Ramos (cell line): ENCODE data around the gene COA8.
"Not testable (repeated sequence)": the region's sequence is repeated elsewhere in the genome, so short reads cannot be mapped to it uniquely, and the experiment has no call there.

Experiments used
- in situ Hi-C: fragments of 300-500 bp; cut with MboI; formaldehyde crosslinking; loops from one replicate; pipeline ENCODE4 v1.14.3; 2022; ENCODE audit warnings: low sequenced_read_pairs; ENCODE audit not compliant: unreplicated experiment

COA8 gene

DNA sequence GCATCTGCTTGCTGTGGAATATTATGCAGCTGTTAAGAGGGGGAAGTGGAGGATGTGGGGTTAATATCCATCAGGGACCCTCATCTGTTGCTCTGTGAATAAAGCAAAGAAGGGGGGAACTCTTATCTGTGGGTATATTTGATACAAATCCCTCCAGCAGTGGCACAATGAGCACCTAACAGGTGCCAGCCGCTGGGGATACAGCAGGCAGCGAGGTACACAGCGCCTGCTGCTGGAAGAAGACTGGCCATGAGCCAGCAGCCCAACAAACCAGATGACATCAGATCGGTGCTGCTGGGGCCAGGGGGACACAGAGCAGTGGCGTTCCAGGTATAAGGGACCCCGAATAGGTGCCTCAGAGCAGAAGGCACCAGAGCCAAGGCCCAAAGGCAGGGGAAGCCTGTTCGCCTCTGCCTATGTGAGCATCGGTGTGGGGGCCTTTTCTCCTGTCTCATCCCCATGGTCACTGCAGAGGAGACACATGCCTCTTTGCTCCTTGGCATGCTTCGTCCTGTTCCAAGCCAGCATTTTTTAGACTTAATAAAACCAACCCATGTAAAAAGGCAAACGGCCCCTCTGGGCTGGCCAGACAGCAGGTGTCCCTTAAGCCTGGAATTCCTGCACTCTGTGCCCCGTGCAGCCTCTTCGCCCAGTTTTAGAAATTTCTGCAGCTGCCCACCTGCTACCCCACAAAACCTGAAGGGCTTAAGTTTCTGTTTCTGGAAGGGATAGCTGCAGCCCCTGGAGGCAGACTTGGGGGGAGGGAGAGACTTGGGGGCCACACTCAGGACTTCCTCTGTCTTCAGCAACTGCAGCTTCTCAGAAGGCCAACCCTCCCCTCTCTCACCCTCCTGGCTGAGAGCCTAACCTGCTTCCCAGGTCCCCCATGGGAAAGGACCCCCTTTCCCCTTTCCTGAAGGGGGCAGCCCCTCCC lies 38.5 kb upstream of the COA8 start:
- in situ Hi-C loops: no loop called here

DNA sequence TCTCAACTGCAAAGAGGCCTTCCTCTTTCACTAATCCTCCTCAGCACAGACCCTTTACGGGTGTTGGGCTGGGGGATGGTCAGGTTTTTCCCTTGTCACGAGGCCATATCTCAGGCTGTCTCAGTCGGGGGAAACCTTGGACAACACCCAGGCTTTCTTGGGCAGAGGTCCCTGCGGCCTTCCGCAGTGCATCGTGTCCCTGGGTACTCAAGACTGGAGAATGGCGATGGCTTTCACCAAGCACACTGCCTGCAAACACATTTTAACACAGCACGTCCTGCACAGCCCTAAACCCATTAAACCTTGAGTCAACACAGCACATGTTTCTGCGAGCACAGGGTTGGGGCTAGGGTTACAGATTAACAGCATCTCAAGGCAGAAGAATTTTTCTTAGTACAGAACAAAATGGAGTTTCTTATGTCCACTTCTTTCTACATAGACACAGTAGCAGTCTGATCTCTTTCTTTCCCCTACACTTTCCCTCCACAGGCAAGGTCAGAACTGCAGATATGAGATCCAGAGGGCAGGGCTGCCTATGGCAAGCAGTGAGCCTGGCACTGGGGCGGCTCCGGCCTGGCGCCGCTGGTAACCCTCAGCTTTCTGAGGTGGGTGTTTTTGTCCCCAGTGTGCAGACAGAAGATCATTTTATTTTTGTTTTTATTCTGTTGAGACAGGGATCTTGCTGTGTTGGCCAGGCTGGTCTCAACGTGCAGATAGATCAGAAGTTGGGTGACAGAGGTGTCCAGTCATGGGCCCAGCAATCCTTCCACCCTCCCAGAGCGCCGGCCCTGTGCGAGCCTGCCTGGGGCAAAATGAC lies 37.1 kb upstream of the COA8 start:
- in situ Hi-C loops: not testable (repeated sequence)

DNA sequence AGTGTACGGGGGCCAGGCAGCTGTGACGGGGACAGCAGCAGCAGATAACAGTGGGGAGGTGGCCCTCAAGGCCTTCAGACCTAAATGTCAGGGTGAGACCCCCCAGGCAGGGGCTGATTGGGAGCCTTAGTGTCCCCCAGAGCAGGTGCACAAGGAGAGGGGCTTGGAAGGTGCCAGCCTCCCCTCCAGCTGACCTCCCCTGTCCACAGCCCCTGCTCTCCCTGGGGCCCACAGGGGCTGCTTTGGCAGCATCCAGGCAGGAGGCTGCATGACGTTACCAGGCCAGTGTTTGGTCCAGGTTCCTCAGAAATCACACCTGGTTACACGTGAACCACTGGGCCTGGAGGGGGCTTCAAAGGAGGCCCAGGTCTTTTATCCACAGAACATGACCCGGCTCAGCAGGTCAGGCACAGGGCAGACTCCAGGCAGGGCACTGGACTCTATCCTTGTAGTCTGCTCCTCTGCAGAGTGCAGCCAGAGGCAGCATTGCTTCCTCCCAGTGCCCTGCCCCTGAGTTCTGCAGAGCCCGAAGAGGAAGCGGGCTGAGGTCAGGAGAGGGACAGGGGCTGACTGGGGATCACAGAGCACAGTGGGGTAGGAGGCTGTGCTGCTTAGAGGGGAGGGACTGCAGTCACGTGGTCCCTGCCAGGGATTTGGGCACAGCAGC lies 36.4 kb upstream of the COA8 start:
- in situ Hi-C loops: no loop called here

DNA sequence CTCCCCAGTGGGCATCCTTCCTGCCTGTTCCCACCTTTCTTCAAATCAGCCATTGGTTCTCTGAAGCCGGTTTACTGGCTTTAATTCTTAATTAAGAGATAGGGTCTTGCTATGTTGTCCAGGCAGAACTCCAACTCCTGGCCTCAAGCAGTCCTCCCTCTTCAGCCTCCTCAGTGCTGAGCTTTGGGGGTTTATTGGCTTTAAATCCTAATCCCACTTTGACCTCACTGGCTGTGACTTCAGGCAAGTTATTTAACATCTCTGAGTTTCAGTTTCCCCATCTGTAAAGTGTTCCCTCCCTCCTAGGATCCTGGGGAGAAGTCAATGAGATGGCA lies 35.9 kb upstream of the COA8 start:
- in situ Hi-C loops: no loop called here

DNA sequence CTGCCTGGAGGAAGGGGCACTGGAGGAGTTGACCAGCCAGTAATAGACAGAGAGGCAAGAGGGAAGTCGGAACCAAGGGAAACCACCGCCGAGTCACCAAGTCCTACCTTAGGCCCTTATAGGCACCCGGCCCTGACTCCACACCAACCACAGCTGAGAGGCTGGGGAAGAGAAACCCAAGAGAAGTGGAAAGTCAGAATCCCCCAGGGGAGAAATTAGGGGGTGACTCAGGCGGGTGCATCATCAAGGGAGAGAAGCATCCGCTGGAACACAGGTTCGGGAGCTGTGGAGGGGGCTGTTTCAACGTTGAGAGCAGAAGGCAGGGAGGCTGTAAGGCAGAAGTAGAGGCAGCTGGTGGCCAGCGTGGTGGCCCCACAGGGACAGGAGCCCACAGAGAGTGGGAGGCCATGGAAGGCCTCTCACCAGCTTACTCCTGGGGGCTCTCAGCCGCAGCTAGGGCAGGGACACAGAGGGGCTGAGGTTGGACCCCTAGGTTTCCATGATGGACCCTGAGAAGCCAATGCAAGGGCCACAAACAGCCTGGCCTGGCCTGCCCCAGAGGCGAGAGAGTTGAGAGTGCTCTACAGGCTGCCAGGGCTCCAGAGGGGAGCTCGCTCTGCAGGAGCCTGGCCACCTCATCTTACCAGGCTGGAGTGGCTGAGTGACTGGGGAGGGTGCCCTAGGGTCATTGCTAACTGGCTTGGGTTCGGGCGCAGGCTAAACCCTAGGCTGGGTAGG lies 35.2 kb upstream of the COA8 start:
- in situ Hi-C loops: no loop called here

DNA sequence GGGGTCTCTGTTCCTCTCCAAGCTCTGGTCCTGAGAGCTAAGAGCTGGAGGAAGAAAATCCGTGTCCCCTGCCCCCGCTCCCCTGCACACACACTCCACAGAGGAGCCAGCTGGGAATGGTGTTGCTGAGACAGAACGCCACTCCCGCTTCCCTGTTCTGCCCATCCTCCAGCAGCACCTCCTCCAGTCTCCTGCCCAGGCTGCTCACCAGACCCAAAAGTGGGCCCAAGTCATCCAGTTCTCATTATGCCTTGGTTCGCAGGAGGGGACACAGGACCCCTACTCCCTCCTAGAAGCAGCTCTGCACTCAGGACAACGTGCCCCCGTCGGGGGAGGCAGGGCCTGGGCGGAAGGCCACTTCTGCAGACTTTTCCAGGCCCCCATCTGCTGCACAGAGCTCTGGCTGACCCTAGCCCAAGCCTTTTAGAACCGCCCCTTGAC lies 34.6 kb upstream of the COA8 start:
- in situ Hi-C loops: no loop called here

DNA sequence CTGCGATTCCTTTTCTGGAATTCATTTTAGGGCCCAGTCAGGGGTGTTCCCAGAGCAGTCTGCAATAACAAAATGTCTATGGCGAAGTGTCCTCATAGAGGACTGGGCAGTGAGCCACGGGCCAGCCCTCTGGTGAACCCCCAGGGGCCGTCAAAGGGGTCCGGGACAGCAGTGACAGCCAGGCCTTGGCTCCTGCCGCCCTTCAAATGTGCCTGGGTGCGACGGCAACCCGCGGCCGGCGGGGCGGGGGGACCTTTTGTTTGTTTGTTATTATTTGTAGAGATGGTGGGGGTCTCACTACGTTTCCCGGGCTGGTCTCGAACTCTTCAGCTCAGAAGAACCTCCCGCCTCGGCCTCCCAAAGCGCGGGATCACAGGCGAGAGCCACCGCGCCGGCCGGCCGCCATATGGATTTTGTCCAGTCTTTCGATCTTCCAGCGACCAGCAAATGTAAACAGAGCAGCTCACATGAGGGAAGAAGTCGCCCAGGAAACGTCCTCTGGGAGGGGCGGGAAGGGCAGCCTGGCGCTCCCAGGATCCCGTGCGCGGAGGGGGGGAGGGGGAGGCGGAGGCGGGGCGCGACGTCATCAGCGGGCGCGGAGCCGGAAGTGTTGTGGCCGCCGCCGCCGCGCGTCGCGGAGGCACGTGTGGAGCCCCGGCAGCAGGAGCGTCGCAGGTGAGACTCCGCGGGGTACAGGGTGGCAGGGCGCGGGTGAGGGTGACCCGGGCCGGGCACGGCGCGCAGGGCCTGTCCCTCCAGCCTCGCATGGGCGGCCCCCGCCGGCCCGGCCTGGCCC lies 34.0 kb upstream of the COA8 start, which contains the start of gene TRMT61A:
TSS of gene TRMT61A (plus strand) at position 610 of the 796 bp plus-strand sequence. CDS start 783 bp downstream, outside the sequence.
- in situ Hi-C loops: no loop called here

DNA sequence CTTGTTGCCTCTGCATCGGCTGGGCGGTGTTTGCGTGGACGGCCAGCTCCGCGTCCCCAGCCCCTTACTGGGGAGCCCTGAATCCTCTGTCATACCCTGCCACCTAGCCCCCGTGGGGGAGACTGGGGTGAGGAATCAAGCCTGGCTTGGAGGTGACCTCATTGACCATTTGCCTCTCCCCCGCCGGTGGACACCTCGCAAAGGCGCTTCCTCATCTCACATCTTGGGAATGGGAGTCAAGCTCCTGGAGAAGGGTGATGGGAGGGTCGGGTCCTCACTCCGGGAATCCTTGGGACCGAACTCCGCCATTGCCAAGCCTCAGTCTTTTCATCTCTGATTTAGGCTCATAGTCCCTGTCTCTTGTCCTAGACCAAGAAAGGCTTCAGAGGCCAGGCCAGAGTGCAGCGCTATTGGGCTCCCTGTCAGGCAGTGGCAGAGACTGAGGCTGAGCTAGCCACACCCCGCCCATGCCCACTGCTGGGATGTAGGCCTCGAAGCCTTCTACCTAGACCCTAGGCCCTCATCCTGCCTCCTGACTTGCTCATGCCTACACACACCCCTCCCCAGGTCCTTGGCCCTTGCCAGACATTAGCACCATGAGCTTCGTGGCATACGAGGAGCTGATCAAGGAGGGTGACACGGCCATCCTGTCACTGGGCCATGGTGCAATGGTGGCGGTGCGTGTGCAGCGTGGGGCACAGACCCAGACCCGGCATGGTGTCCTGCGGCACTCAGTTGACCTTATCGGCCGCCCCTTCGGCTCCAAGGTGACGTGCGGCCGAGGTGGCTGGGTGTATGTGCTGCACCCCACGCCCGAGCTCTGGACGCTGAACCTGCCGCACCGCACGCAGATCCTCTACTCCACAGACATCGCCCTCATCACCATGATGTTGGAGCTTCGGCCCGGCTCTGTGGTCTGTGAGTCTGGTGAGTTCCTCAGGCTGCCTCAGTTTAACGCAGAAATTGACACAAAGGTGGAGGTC lies 33.1 kb upstream of the COA8 start:
- in situ Hi-C loops: no loop called here

DNA sequence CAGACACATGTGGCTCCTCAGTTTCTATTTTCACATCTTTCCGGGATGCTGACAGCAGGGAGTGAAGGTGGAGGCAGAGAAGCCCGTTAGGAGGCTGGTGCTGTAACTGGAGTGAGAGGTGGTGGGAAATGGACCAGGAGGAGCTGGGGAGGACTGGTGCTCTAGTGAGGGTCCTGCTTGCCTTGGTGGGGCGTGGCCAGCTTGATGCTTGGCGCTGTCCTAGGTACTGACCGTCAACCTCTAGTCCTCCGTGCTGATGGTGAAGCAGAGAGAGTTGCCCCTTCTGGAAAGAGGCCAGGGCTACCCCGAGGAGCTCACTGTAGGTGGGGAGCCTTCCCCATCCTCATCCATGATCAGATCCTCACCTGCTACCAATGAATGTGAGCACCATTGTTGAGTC lies 32.4 kb upstream of the COA8 start:
- in situ Hi-C loops: no loop called here

DNA sequence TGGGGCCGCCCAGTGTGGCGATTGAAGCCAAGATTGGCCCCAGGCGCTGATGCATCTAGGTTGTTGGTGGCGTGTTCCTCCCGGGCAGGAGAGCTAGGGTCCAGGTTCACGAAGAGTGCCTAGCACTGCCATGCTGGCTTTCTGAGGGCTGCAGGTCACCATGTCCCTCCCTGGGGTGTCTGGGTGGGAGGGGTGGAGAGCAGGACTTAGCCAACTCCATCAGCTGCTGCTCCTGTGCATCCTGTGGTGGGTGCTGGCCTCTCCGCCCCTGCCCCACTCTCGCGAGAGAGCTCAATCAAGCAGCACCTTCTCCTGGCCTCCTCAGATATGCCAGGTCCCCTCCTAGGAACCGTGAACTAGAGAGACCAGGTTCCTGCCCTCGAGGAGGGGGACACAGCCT lies 31.9 kb upstream of the COA8 start:
- in situ Hi-C loops: no loop called here

DNA sequence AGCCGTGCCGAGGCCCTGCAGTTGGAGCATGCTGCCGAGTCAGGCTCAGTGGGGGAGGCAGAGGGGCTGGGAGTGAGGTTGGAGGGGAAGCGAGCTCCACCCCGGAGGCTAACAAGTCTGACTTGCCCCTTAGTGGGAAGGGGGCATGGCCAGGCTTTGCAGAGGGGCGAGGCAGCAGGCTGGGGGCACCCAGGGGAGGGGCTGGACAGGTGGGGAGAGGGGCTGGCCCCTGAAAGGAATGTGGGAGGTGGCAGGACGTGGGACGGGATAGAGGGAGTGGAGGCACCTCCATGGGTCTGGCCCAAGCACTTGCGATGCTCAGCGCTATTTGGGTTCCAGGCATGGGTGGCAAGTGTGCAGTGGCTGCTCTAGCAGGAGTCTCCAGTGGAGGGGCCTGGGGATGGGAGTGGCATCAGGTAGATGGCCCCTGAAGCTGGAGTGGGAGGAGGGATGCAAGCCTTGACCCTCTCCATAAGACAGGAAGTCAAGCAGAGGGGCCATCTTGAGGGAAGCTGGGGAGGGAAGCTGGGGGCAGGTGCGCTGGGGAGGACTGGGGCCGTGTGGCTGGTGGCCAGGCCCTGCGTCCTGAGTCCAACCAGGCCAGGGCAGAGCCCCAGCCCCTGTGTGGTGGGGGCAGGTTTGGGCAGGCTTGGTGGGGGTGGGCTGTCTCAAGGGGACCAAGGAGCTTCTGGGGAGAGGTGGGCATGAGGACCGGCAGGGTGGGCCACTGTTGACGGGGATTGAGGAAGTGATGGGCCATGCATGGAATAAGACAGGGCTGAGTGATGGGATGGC lies 31.1 kb upstream of the COA8 start:
- in situ Hi-C loops: no loop called here

DNA sequence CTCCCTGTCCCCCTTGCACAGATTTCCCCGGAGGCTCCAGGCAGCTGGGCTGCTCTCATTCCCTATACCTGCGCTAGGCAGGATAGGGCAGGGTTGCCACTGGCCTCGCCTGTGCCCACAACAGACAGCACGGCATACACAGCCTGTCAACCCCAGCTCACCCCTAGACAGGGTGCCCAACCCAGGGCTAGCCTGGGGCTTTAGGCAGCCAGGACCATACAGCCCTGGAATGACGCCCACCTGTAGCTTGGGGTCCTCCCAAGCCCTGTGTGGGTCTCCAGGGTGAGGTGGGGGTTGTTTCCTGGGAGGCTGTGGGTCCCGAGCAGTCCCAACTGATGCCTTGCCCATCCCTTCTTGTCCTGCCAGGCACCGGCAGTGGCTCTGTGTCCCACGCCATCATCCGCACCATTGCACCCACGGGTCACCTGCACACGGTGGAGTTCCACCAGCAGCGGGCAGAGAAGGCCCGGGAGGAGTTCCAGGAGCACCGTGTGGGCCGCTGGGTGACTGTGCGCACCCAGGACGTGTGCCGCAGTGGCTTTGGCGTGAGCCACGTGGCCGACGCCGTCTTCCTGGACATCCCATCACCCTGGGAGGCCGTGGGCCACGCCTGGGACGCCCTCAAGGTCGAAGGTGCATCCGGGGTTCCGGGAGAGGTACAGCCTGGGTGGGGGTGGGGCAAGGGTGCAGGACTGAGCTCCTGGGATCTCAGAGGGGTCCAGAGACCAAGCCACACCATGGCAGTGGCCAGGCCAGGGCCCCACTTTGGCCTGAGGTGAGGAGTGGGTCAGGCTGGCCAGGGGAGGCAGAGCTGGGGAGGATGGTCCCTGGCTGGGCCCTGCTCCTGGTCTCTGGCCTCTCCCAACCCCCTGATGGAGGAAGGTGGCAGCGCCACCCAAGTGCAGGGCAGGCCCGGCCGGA lies 30.3 kb upstream of the COA8 start:
- in situ Hi-C loops: no loop called here

DNA sequence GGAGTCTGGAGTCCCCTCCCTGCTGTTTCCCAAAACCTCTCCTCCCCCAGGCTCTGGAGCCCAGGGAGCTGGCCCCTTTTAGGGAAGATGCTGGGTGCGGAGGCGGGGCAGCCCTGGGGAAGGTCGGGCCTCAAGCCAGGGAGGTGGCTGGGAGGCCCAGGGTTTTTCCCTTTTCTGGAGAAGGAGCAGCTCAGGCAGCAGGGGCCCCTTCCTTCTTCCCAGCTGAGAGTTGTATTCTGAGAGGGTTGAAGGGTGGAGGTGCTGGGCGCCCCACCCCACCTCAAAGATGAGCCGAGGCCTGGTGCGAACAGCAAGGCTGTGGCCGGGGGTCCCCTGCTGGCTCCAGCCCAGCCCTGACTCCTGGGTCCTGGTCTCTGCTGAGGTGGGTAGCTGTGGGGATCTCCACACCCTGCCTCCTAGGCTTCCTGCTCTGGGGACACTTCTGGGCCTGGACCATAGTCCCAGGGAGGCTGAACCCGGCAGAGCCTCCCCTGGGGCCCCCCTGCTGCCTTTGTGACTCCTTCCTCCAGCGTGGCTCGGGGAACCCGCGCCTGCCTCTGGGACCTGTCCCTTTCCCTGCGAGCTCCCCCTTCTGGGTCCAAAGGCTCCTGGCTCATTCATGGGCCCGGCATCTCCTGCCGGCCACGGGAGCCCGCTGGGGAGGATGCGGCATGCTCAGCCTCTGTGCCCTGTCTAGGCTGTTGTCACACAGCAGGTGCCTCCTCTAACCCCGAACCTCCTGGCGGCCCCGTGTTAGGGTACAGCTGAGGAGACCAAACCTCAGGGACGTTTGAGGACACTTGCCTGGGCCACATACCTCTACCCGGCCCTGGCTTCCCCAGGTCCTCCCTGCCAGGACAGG lies 29.4 kb upstream of the COA8 start:
- in situ Hi-C loops: no loop called here

DNA sequence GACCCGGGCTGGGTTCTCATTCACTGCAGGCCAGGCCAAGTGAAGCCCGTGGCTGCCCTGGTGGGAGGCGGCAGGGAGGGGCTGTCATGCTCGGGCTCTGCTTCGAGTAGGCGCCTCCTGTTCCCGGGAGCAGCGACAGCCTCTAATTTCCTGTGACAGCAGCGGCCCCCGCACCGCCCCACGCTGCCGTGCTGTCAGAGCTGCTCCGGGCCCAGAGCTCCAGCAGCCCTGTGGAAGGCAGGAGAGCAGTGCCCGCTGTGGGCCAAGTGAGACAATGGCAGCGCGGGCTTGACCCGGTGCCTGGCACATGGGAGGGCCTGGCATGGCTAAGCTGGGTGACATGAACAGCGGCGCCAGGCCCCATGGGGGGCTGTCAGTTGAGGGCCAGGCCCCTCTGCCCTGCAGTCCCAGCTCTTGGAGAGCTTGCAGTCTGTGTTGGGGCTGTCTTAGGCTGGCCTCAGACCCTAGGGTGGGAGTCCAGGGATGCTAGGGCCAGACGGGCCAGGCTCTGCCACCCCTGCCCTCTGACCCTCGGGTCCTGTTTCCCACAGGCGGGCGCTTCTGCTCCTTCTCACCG lies 28.7 kb upstream of the COA8 start:
- in situ Hi-C loops: no loop called here

DNA sequence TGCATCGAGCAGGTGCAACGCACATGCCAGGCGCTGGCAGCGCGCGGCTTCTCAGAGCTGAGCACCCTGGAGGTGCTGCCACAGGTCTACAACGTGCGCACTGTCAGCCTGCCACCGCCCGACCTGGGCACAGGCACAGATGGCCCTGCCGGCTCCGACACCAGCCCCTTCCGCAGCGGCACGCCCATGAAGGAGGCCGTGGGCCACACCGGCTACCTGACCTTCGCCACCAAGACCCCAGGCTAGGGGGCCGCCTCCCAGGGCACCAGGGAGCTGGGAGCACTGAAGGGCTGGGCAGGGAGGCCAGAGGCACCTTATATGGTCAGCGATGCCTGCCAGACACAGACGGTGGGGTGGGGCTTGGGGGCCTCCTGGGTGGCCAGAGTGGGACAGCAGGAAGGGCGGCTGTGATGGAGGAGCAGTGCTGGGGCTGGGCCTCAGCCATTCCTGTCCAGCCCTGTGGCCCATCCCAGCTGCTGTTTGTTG lies 28.1 kb upstream of the COA8 start:
- in situ Hi-C loops: no loop called here
